Measurements from ENCODE around the gene SYNPO2.
"Not testable (repeated sequence)": the region's sequence is repeated elsewhere in the genome, so short reads cannot be mapped to it uniquely, and the experiment has no call there.

Gene SYNPO2

DNA sequence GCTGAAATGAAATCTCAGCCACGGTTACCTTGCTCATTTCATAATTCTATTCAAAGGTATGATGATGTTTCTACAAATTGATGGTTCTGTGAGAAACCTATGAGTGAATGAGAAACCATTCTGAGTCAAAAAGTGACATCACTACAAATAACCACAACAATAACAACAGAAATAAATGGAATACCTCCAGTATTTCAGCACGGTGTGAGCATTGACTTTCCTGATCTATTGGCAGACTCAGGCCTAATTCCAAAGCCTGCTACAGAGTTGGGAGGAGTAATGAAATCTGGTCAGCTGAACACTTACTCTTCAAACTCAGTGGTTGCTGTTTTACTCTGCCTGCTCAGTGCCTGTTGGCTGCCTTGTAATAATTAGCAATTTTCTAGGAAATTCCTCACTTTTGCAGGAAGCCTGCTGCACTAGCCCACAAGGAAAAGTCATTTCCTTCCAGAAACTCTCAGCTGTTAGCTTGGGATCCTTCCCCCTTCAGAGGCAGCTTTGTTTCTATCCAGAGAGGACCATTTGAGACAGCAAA, 18.8 kb upstream of the SYNPO2 start:
- Histone ChIP-seq H3K9ac (ENCODE audit: low read length) (no peak overlapping the region), H4K20me1 (ENCODE audit: low read depth, low read length) (no peaks in the 10 kb centered on the region), H3K36me3 (ENCODE audit: low read length) (no peaks in the 10 kb centered on the region), H3K4me2 (ENCODE audit: low read depth, low read length, poor library complexity, severe bottlenecking) (no peak overlapping the region), H3K4me3 (ENCODE audit: insufficient read depth, low read length, poor library complexity, severe bottlenecking) (no peak overlapping the region), H2AFZ (ENCODE audit: low read depth, low read length, severe bottlenecking) (no peak overlapping the region), H3F3A (ENCODE audit: insufficient read depth) (no peaks in the 10 kb centered on the region), H3K27ac (ENCODE audit: low read depth, low read length) (no peak overlapping the region), H3K9me3 (ENCODE audit: insufficient read depth, low read length) (no peaks in the 10 kb centered on the region), H3K79me2 (ENCODE audit: insufficient read depth, low read length) (no peaks in the 10 kb centered on the region), H3K27me3 (ENCODE audit: low read length) (no peaks in the 10 kb centered on the region), H3K9me2 (replicated peaks; ENCODE audit: insufficient read depth, low read length) (no peaks in the 10 kb centered on the region)
- TF ChIP-seq, protein P1, sequence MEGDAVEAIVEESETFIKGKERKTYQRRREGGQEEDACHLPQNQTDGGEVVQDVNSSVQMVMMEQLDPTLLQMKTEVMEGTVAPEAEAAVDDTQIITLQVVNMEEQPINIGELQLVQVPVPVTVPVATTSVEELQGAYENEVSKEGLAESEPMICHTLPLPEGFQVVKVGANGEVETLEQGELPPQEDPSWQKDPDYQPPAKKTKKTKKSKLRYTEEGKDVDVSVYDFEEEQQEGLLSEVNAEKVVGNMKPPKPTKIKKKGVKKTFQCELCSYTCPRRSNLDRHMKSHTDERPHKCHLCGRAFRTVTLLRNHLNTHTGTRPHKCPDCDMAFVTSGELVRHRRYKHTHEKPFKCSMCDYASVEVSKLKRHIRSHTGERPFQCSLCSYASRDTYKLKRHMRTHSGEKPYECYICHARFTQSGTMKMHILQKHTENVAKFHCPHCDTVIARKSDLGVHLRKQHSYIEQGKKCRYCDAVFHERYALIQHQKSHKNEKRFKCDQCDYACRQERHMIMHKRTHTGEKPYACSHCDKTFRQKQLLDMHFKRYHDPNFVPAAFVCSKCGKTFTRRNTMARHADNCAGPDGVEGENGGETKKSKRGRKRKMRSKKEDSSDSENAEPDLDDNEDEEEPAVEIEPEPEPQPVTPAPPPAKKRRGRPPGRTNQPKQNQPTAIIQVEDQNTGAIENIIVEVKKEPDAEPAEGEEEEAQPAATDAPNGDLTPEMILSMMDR (IDR thresholded peaks at IDR 0.05; ENCODE audit: insufficient read depth, low read length, poor library complexity, severe bottlenecking), result no peak
- no peak for TF ChIP-seq EZH2phosphoT487 (conservative IDR thresholded peaks at IDR 0.05; ENCODE audit: low read length)

DNA sequence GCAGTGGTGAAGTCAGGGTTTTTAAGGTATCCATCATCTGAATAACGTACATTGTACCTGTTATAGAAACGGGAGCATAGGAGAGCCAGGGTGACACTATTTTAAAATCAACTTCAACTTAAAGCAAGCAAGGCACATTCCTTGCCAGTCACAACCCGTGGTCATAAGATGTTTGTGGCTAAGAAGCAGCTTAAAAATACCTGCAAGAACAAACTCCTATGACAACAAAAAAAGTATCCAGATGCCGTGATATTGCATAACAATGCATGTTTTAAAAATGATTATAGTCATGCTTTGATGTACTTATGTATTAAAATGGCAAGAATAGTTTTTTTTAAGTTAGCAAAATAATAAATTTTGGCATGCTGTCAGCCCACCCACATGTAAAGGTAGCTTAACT, 16.5 kb upstream of the SYNPO2 start:
- no peaks in the 10 kb centered on the region for H3K27me3 ChIP-seq (ENCODE audit: low read length)
- no peaks in the 10 kb centered on the region for H4K20me1 ChIP-seq (ENCODE audit: low read depth, low read length)
- H3K36me3 ChIP-seq (ENCODE audit: low read length), result no peaks in the 10 kb centered on the region
- no peak overlapping the region for H3K27ac ChIP-seq (ENCODE audit: low read depth, low read length)
- H3K79me2 ChIP-seq (ENCODE audit: insufficient read depth, low read length), result no peaks in the 10 kb centered on the region
- no peak overlapping the region for H3K4me3 ChIP-seq (ENCODE audit: insufficient read depth, low read length, poor library complexity, severe bottlenecking)
- no peak overlapping the region for H3K9ac ChIP-seq (ENCODE audit: low read length)
- H3K9me3 ChIP-seq (ENCODE audit: insufficient read depth, low read length), result no peaks in the 10 kb centered on the region
- no peaks in the 10 kb centered on the region for H3K9me2 ChIP-seq (replicated peaks; ENCODE audit: insufficient read depth, low read length)
- H2AFZ ChIP-seq (ENCODE audit: low read depth, low read length, severe bottlenecking), result no peak overlapping the region
- no peak overlapping the region for H3K4me2 ChIP-seq (ENCODE audit: low read depth, low read length, poor library complexity, severe bottlenecking)
- TF ChIP-seq EZH2phosphoT487 (conservative IDR thresholded peaks at IDR 0.05; ENCODE audit: low read length), result no peak
- TF ChIP-seq, protein P1 (IDR thresholded peaks at IDR 0.05; ENCODE audit: insufficient read depth, low read length, poor library complexity, severe bottlenecking), result no peak
- H3F3A ChIP-seq (ENCODE audit: insufficient read depth), result no peaks in the 10 kb centered on the region

DNA sequence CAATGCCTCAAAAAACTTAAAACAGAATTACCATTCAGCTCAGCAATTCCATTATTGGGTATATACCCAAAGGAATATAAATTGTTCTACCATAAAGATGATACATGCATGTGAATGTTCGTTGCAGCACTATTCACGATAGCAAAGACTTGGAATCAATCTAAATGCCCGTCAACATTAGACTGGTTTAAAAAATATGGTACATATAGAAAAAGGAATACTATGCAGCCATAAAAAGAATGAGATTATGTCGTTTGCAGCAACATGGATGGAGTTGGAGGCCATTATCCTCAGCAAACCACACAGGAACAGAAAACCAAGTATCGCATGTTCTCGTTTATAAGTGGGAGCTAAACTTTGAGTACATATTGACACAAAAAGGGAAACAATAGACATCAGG, 10.9 kb upstream of the SYNPO2 start:
- H3K36me3 ChIP-seq (ENCODE audit: low read length), result no peaks in the 10 kb centered on the region
- H4K20me1 ChIP-seq (ENCODE audit: low read depth, low read length), result no peaks in the 10 kb centered on the region
- H3K27ac ChIP-seq (ENCODE audit: low read depth, low read length), result no peak overlapping the region
- TF ChIP-seq, protein P1 (IDR thresholded peaks at IDR 0.05; ENCODE audit: insufficient read depth, low read length, poor library complexity, severe bottlenecking), result no peak
- TF ChIP-seq EZH2phosphoT487 (conservative IDR thresholded peaks at IDR 0.05; ENCODE audit: low read length), result no peak
- H3K9ac ChIP-seq (ENCODE audit: low read length), result no peak overlapping the region
- no peak overlapping the region for H2AFZ ChIP-seq (ENCODE audit: low read depth, low read length, severe bottlenecking)
- no peaks in the 10 kb centered on the region for H3K9me2 ChIP-seq (replicated peaks; ENCODE audit: insufficient read depth, low read length)
- H3K4me3 ChIP-seq (ENCODE audit: insufficient read depth, low read length, poor library complexity, severe bottlenecking), result no peak overlapping the region
- H3K79me2 ChIP-seq (ENCODE audit: insufficient read depth, low read length), result no peaks in the 10 kb centered on the region
- H3K27me3 ChIP-seq (ENCODE audit: low read length), result no peaks in the 10 kb centered on the region
- H3K4me2 ChIP-seq (ENCODE audit: low read depth, low read length, poor library complexity, severe bottlenecking), result no peak overlapping the region
- H3F3A ChIP-seq (ENCODE audit: insufficient read depth), result no peaks in the 10 kb centered on the region
- H3K9me3 ChIP-seq (ENCODE audit: insufficient read depth, low read length), result no peaks in the 10 kb centered on the region

DNA sequence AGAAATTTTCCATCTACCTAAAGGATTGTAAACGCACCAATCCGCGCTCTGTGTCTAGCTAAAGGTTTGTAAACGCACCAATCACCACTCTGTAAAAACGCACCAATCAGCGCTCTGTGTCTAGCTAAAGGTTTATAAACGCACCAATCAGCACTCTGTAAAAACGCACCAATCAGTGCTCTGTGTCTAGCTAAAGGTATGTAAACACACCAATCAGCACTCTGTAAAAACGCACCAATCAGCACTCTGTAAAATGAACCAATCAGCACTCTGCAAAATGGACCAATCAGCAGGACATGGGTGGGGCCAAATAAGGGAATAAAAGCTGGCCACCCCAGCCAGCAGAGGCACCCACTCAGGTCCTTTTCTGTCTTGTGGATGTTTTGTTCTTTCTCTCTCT, 10.1 kb upstream of the SYNPO2 start:
- H3K79me2 ChIP-seq (ENCODE audit: insufficient read depth, low read length); H3K4me3 ChIP-seq (ENCODE audit: insufficient read depth, low read length, poor library complexity, severe bottlenecking); H3K36me3 ChIP-seq (ENCODE audit: low read length); H3K9ac ChIP-seq (ENCODE audit: low read length); H3F3A ChIP-seq (ENCODE audit: insufficient read depth); H3K9me3 ChIP-seq (ENCODE audit: insufficient read depth, low read length); H3K27me3 ChIP-seq (ENCODE audit: low read length); H3K27ac ChIP-seq (ENCODE audit: low read depth, low read length); H2AFZ ChIP-seq (ENCODE audit: low read depth, low read length, severe bottlenecking); H3K9me2 ChIP-seq (replicated peaks; ENCODE audit: insufficient read depth, low read length); H4K20me1 ChIP-seq (ENCODE audit: low read depth, low read length); H3K4me2 ChIP-seq (ENCODE audit: low read depth, low read length, poor library complexity, severe bottlenecking): not testable (repeated sequence)
